Transverse colon (tissue), 4 donors: ENCODE data around the gene ZFAND5. TPM values are rescaled to one million over a fixed set of nuclear protein-coding genes. Genes with fewer than 3 reads are reported as not detected.

Experiments
- DNase-seq: peaks from one replicate; pipeline ENCODE4 v3.0.0-alpha.2; 2019
- H3K27ac ChIP-seq, 4 donors: fragments of 200-600 bp; sonication (generic); 2 replicates each; pipeline ENCODE4 v1.5.1; 2016 to 2018; ENCODE audit warnings: inconsistent platforms in 4 of 4
- H3K27me3 ChIP-seq: fragments of 200-600 bp; sonication (generic); 2 replicates; pipeline ENCODE4 v1.5.1; 2017; ENCODE audit warnings: inconsistent platforms
- H3K36me3 ChIP-seq, 4 donors: fragments of 200-600 bp; sonication (generic); 2 replicates each; pipeline ENCODE4 v1.5.1; 2017 to 2019; ENCODE audit warnings: inconsistent platforms in 4 of 4
- H3K4me1 ChIP-seq, 4 donors: fragments of 200-600 bp; sonication (generic); 2 replicates each; pipeline ENCODE4 v1.5.1; 2017 to 2020; ENCODE audit warnings: inconsistent platforms in 4 of 4
- H3K4me3 ChIP-seq, 4 donors: fragments of 200-600 bp; sonication (generic); 1 replicate in 1 of 4; 2 replicates in 3 of 4; pipeline versions ENCODE4 v1.5.1 to v1.6.1; 2017 to 2019; ENCODE audit warnings: inconsistent platforms in 4 of 4
- H3K9me3 ChIP-seq, 2 donors: fragments of 200-600 bp; sonication (generic); 2 replicates each; pipeline ENCODE4 v1.5.1; 2017 to 2019; ENCODE audit warnings: inconsistent platforms in 2 of 2
- CTCF ChIP-seq, 5 experiments: fragments of 200-600 bp in 3 of 5; fragments of 450-650 bp in 2 of 5; sonication (generic) in 3 of 5; IDR thresholded peaks; 1 replicate in 2 of 5; 2 replicates in 3 of 5; pipeline ENCODE4 v1.5.1; 2016 to 2017; ENCODE audit warnings: antibody characterized with exemption in 5 of 5, inconsistent platforms in 3 of 5, mild to moderate bottlenecking in 2 of 5, moderate library complexity in 1 of 5
- EP300 ChIP-seq: sonication (generic); formaldehyde crosslinking; IDR thresholded peaks from one replicate; pipeline ENCODE4 v1.6.1; 2017; ENCODE audit warnings: antibody characterized with exemption, low read depth
- POLR2A ChIP-seq: fragments of 450-650 bp; IDR thresholded peaks from one replicate; pipeline ENCODE4 v1.6.1; 2016; ENCODE audit warnings: antibody characterized with exemption, mild to moderate bottlenecking, moderate library complexity
- POLR2AphosphoS5 ChIP-seq, 3 donors: sonication (generic); formaldehyde crosslinking; IDR thresholded peaks; one replicate each; pipeline ENCODE4 v1.6.1; 2016; ENCODE audit warnings: antibody characterized with exemption in 3 of 3
- WGBS, 2 donors: methylation state at CpG; one replicate each; pipeline ENCODE4 v1.1.5; 2018; ENCODE audit warnings: low coverage in 1 of 2; 5-methylcytosine and 5-hydroxymethylcytosine counted together
- in situ Hi-C, 4 donors: fragments of 200-750 bp; cut with MboI; loops; one replicate each; pipeline versions ENCODE4 v1.15.0 to v1.15.1; 2017; ENCODE audit warnings: low sequenced_read_pairs in 3 of 4, low pct_ligation_motif_present in 1 of 4, low pct_unique_long_range_greater_than_20kb in 1 of 4
- intact Hi-C: fragments of 100-400 bp; cut with DNase I; formaldehyde crosslinking; loops from one replicate; pipeline ENCODE4 v1.15.1; 2023; ENCODE audit warnings: low total_unique reads
- total RNA-seq, 4 donors: library from RNA; depleted of rRNA; stranded (reverse); fragments of >200 nt; gene quantifications; one replicate each; pipeline ENCODE4 v1.1.0, GENCODE V29; 2016

ZFAND5 gene
- total RNA-seq, 4 donors from 2014 or later, result 49.0 to 190 (median 98.2) TPM

- intact Hi-C loops (no loop called here), in situ Hi-C loops (no loop called here)
- H3K27ac ChIP-seq, result no peak overlapping the region
- no peak for TF ChIP-seq CTCF (IDR thresholded peaks at IDR 0.05)
- TF ChIP-seq POLR2AphosphoS5 (IDR thresholded peaks at IDR 0.05), result no peak
- TF ChIP-seq EP300, result no peak
- TF ChIP-seq POLR2A, result no peak
- H3K4me1 ChIP-seq, result no peaks in the 10 kb centered on the region
- H3K36me3 ChIP-seq, result no peaks in the 10 kb centered on the region
- no peak for DNase-seq
- H3K27me3 ChIP-seq, result no peaks in the 10 kb centered on the region
- no peak overlapping the region for H3K4me3 ChIP-seq
- WGBS, 2 donors, result 86 to 96% methylated on average over 4 of the region's 4 CpGs
- no peaks in the 10 kb centered on the region for H3K9me3 ChIP-seq
These were observed 26.4 kb downstream of the ZFAND5 start for GRCh38 chr9:72338631-72339030.

- TF ChIP-seq EP300 (no peak), POLR2A (no peak), CTCF (IDR thresholded peaks at IDR 0.05) (no peak), POLR2AphosphoS5 (IDR thresholded peaks at IDR 0.05) (no peak)
- no peaks in the 10 kb centered on the region for H3K4me1 ChIP-seq
- H3K27ac ChIP-seq, result no peak overlapping the region
- H3K4me3 ChIP-seq, result no peak overlapping the region
- H3K9me3 ChIP-seq, result no peaks in the 10 kb centered on the region
- 72 to 74% methylated on average over 5 of the region's 5 CpGs for WGBS, 2 donors
- intact Hi-C loops (no loop called here), in situ Hi-C loops (no loop called here)
- no peak for DNase-seq
- no peaks in the 10 kb centered on the region for H3K27me3 ChIP-seq
- H3K36me3 ChIP-seq, result no peaks in the 10 kb centered on the region
These were observed 27.7 kb downstream of the ZFAND5 start for GRCh38 chr9:72337286-72337685.

GRCh38 chr9:72334658-72335337 is 30.2 kb downstream of the ZFAND5 start:
- in situ Hi-C loops, result no loop called here
- TF ChIP-seq CTCF (IDR thresholded peaks at IDR 0.05), result no peak
- no peaks in the 10 kb centered on the region for H3K36me3 ChIP-seq
- no peak for DNase-seq
- intact Hi-C loops, result no loop called here
- no peaks in the 10 kb centered on the region for H3K9me3 ChIP-seq
- no peak overlapping the region for H3K27ac ChIP-seq
- WGBS, 2 donors, result 89 to 97% methylated on average over 3 to 6 of the region's 6 CpGs
- H3K27me3 ChIP-seq, result no peaks in the 10 kb centered on the region
- H3K4me1 ChIP-seq, result no peaks in the 10 kb centered on the region
- H3K4me3 ChIP-seq, result no peak overlapping the region

- Histone ChIP-seq H3K27ac (no peak overlapping the region), H3K36me3 (no peaks in the 10 kb centered on the region), H3K4me3 (no peak overlapping the region), H3K4me1 (no peaks in the 10 kb centered on the region), H3K27me3 (no peaks in the 10 kb centered on the region), H3K9me3 (no peaks in the 10 kb centered on the region)
- 89 to 100% methylated on average over 2 to 3 of the region's 3 CpGs for WGBS, 2 donors
- TF ChIP-seq POLR2A (no peak), EP300 (no peak), POLR2AphosphoS5 (IDR thresholded peaks at IDR 0.05) (no peak), CTCF (IDR thresholded peaks at IDR 0.05) (no peak)
- no peak for DNase-seq
- intact Hi-C loops (no loop called here), in situ Hi-C loops (no loop called here)
These were observed 31.3 kb downstream of the ZFAND5 start for GRCh38 chr9:72333709-72334108.
